ENCODE measurements around the gene EPS8L2.

The EPS8L2 gene

GRCh38 chr11:705646-706438 is at the start of gene EPS8L2:
Gene EPS8L2 (plus strand): TSS chr11:706231. CDS start chr11:709408, 3,177 bp downstream.
- no peak for DNase-seq (ENCODE audit: low spot score)

GRCh38 chr11:656426-656825 is 49.6 kb upstream of the EPS8L2 start:
- DNase-seq (ENCODE audit: low spot score) = no peak

- no peak for DNase-seq (ENCODE audit: low spot score)
Measured at GRCh38 chr11:656866-657265, 49.2 kb upstream of the EPS8L2 start.

- no peak for DNase-seq (ENCODE audit: low spot score)
Measured at GRCh38 chr11:657691-658126, 48.3 kb upstream of the EPS8L2 start.

- no peak for DNase-seq (ENCODE audit: low spot score)
Measured at GRCh38 chr11:659532-660085, 46.4 kb upstream of the EPS8L2 start.

- no peak for DNase-seq (ENCODE audit: low spot score)
Measured at GRCh38 chr11:660281-660680, 45.8 kb upstream of the EPS8L2 start.

GRCh38 chr11:660681-661444 is 45.2 kb upstream of the EPS8L2 start:
- DNase-seq (ENCODE audit: low spot score) = no peak

- peak; percentile 82 for DNase-seq (ENCODE audit: low spot score)
Measured at GRCh38 chr11:662689-663274, 43.2 kb upstream of the EPS8L2 start.

GRCh38 chr11:665062-665703 is 40.8 kb upstream of the EPS8L2 start:
- no peak for DNase-seq (ENCODE audit: low spot score)

- DNase-seq (ENCODE audit: low spot score) = no peak
Measured at GRCh38 chr11:665704-666281, 40.2 kb upstream of the EPS8L2 start.

GRCh38 chr11:673866-674265 is 32.2 kb upstream of the EPS8L2 start:
- no peak for DNase-seq (ENCODE audit: low spot score)

GRCh38 chr11:674406-674805 is 31.6 kb upstream of the EPS8L2 start:
- DNase-seq (ENCODE audit: low spot score) = no peak

GRCh38 chr11:678297-678696 is 27.7 kb upstream of the EPS8L2 start:
- DNase-seq (ENCODE audit: low spot score) = no peak

- DNase-seq (ENCODE audit: low spot score) = no peak
Measured at GRCh38 chr11:679271-680207, 26.5 kb upstream of the EPS8L2 start.

GRCh38 chr11:680476-680875 is 25.6 kb upstream of the EPS8L2 start:
- DNase-seq (ENCODE audit: low spot score) = no peak

- no peak for DNase-seq (ENCODE audit: low spot score)
Measured at GRCh38 chr11:680970-681369, 25.1 kb upstream of the EPS8L2 start.

GRCh38 chr11:686451-687243 is 19.4 kb upstream of the EPS8L2 start:
- no peak for DNase-seq (ENCODE audit: low spot score)

GRCh38 chr11:687751-688150 is 18.3 kb upstream of the EPS8L2 start:
- DNase-seq (ENCODE audit: low spot score) = no peak

- DNase-seq (ENCODE audit: low spot score) = no peak
Measured at GRCh38 chr11:688681-689080, 17.4 kb upstream of the EPS8L2 start.

GRCh38 chr11:689625-690024 is 16.4 kb upstream of the EPS8L2 start:
- DNase-seq (ENCODE audit: low spot score) = no peak

Data from D341Med (cell line).